Loucy (cell line): Measurements from ENCODE around the gene SLC26A8.
"Not testable (repeated sequence)": the region's sequence is repeated elsewhere in the genome, so short reads cannot be mapped to it uniquely, and the experiment has no call there.

Source experiments
- H2AFZ ChIP-seq: fragments of 200-600 bp; sonication (generic); 2 replicates; pipeline ENCODE4 v1.6.0; 2016; ENCODE audit warnings: antibody characterized with exemption, mild to moderate bottlenecking, low read length, moderate library complexity
- H3F3A ChIP-seq: fragments of 200-600 bp; 2 replicates; pipeline ENCODE4 v1.6.0; 2016; ENCODE audit warnings: antibody characterized with exemption, low read depth, mild to moderate bottlenecking
- H3K27me3 ChIP-seq: fragments of 200-600 bp; sonication (generic); 2 replicates; pipeline ENCODE4 v1.6.1; 2014; ENCODE audit warnings: low read length, mild to moderate bottlenecking; ENCODE audit not compliant: insufficient read depth, poor library complexity, severe bottlenecking
- H3K36me3 ChIP-seq: fragments of 200-600 bp; sonication (generic); 2 replicates; pipeline ENCODE4 v1.6.1; 2016; ENCODE audit warnings: low read length; ENCODE audit not compliant: insufficient read depth
- H3K4me1 ChIP-seq: fragments of 200-600 bp; sonication (generic); 2 replicates; pipeline ENCODE4 v1.5.1; 2014; ENCODE audit warnings: low read length, mild to moderate bottlenecking; ENCODE audit not compliant: insufficient read depth, poor library complexity, severe bottlenecking
- H3K4me2 ChIP-seq: fragments of 200-600 bp; sonication (generic); 2 replicates; pipeline ENCODE4 v1.6.0; 2014; ENCODE audit warnings: antibody characterized with exemption, low read length, low read depth, mild to moderate bottlenecking; ENCODE audit not compliant: poor library complexity, severe bottlenecking
- H3K4me3 ChIP-seq: fragments of 200-600 bp; sonication (generic); 2 replicates; pipeline ENCODE4 v1.5.1; 2014; ENCODE audit warnings: low read length, mild to moderate bottlenecking, mixed read lengths; ENCODE audit not compliant: poor library complexity, severe bottlenecking
- H3K79me2 ChIP-seq: fragments of 200-600 bp; sonication (generic); 2 replicates; pipeline ENCODE4 v1.6.1; 2014; ENCODE audit warnings: low read length; ENCODE audit not compliant: insufficient read depth
- H3K9ac ChIP-seq: fragments of 200-600 bp; sonication (generic); 2 replicates; pipeline ENCODE4 v1.6.0; 2014; ENCODE audit warnings: mild to moderate bottlenecking, low read depth, low read length, moderate library complexity; ENCODE audit not compliant: poor library complexity, severe bottlenecking
- H3K9me2 ChIP-seq: fragments of 200-600 bp; sonication (generic); replicated peaks from 2 replicates; pipeline ENCODE4 v1.6.1; 2016; ENCODE audit warnings: low read depth, low read length, mixed read lengths
- H3K9me3 ChIP-seq: fragments of 200-600 bp; sonication (generic); 2 replicates; pipeline ENCODE4 v1.6.1; 2014; ENCODE audit warnings: mild to moderate bottlenecking, antibody characterized with exemption, low read length, low read depth; ENCODE audit not compliant: insufficient read depth
- H4K20me1 ChIP-seq: fragments of 200-600 bp; sonication (generic); 2 replicates; pipeline ENCODE4 v1.6.0; 2014; ENCODE audit warnings: antibody characterized with exemption, low read length, mild to moderate bottlenecking; ENCODE audit not compliant: insufficient read depth, poor library complexity, severe bottlenecking
- CTCF ChIP-seq: fragments of 200-600 bp; sonication (generic); conservative IDR thresholded peaks from 2 replicates; pipeline ENCODE4 v1.5.1; 2014; ENCODE audit warnings: mild to moderate bottlenecking, antibody characterized with exemption, low read length
- EZH2phosphoT487 ChIP-seq: fragments of 200-600 bp; IDR thresholded peaks from 2 replicates; pipeline ENCODE4 v1.6.1; 2018; ENCODE audit warnings: antibody characterized with exemption, mild to moderate bottlenecking, moderate library complexity, borderline replicate concordance

SLC26A8 gene

GRCh38 chr6:35920793-35921732 is 103.4 kb downstream of the SLC26A8 start, which contains the start of gene SRPK1:
Gene SRPK1 (minus strand): TSS chr6:35921098. CDS start chr6:35921056, 42 bp downstream.
- Histone ChIP-seq H3K36me3 (no peaks in the 10 kb centered on the region), H3K4me3 (peak within 1 kb of the TSS; percentile 90), H3K9me2 (no peaks in the 10 kb centered on the region), H3K9me3 (no peaks in the 10 kb centered on the region), H2AFZ (peak within 1 kb of the TSS; percentile 92), H3F3A (no peaks in the 10 kb centered on the region), H3K27me3 (no peaks in the 10 kb centered on the region), H4K20me1 (peaks cover 41% of the 10 kb centered on the region), H3K4me1 (peaks cover 40% of the 10 kb centered on the region), H3K79me2 (peaks cover 54% of the 10 kb centered on the region), H3K9ac (peak within 1 kb of the TSS; percentile 92), H3K4me2 (peak within 1 kb of the TSS; percentile 90)
- no peak for TF ChIP-seq EZH2phosphoT487
- no peak for TF ChIP-seq CTCF

- H3K9me2 ChIP-seq, result no peaks in the 10 kb centered on the region
- peak overlapping the region; percentile 92 for H3K9ac ChIP-seq
- H2AFZ ChIP-seq, result peak overlapping the region; percentile 77
- TF ChIP-seq CTCF (no peak), EZH2phosphoT487 (no peak)
- H3K79me2 ChIP-seq, result peaks cover 59% of the 10 kb centered on the region
- H3K4me2 ChIP-seq, result peak overlapping the region; percentile 78
- no peaks in the 10 kb centered on the region for H3K36me3 ChIP-seq
- H3K27me3 ChIP-seq, result no peaks in the 10 kb centered on the region
- H4K20me1 ChIP-seq, result peaks cover 41% of the 10 kb centered on the region
- H3F3A ChIP-seq, result no peaks in the 10 kb centered on the region
- peak overlapping the region; percentile 90 for H3K4me3 ChIP-seq
- H3K4me1 ChIP-seq, result peaks cover 40% of the 10 kb centered on the region
- H3K9me3 ChIP-seq, result no peaks in the 10 kb centered on the region
These were observed 104.4 kb downstream of the SLC26A8 start for GRCh38 chr6:35919827-35920751.

- H3K4me3 ChIP-seq, result peak overlapping the region; percentile 90
- no peak for TF ChIP-seq EZH2phosphoT487
- no peak for TF ChIP-seq CTCF
- H3K9me2 ChIP-seq, result no peaks in the 10 kb centered on the region
- peaks cover 47% of the 10 kb centered on the region for H4K20me1 ChIP-seq
- 0 out of 2 replicates have a peak overlapping the region, but pooled peaks have one; percentile 4 for H2AFZ ChIP-seq
- H3K27me3 ChIP-seq, result no peaks in the 10 kb centered on the region
- H3K4me1 ChIP-seq, result peaks cover 40% of the 10 kb centered on the region
- H3K79me2 ChIP-seq, result peaks cover 68% of the 10 kb centered on the region
- H3K4me2 ChIP-seq, result peak overlapping the region; percentile 78
- 0 out of 2 replicates have a peak, but pooled peaks cover 4% of the 10 kb centered on the region for H3K36me3 ChIP-seq
- no peaks in the 10 kb centered on the region for H3K9me3 ChIP-seq
- no peaks in the 10 kb centered on the region for H3F3A ChIP-seq
- H3K9ac ChIP-seq, result peak overlapping the region; percentile 92
These were observed 105.2 kb downstream of the SLC26A8 start for GRCh38 chr6:35919085-35919826.

GRCh38 chr6:35916893-35917292 is 107.5 kb downstream of the SLC26A8 start:
- H3K9me3 ChIP-seq, H2AFZ ChIP-seq, H3F3A ChIP-seq, H3K27me3 ChIP-seq, H3K9me2 ChIP-seq: not testable (repeated sequence)
- peaks cover 30% of the 10 kb centered on the region for H3K4me1 ChIP-seq
- peak overlapping the region; percentile 78 for H3K4me2 ChIP-seq
- H3K9ac ChIP-seq, result peak overlapping the region; percentile 92
- H3K4me3 ChIP-seq, result peak overlapping the region; percentile 90
- H3K36me3 ChIP-seq, result peaks cover 18% of the 10 kb centered on the region; the same call in 1 of the 2 replicates
- peaks cover 90% of the 10 kb centered on the region for H3K79me2 ChIP-seq
- H4K20me1 ChIP-seq, result peaks cover 61% of the 10 kb centered on the region
